Measurements from ENCODE around the gene DNAJC17. TPM values are rescaled to one million over a fixed set of nuclear protein-coding genes. Genes with fewer than 3 reads are reported as not detected.

The DNAJC17 gene
- total and polyA plus RNA-seq, 2 of the 13 experiments (the other 11 are each of a cell fraction or from before 2014, with no cell fraction given): 22.2 to 26.5 TPM

DNA sequence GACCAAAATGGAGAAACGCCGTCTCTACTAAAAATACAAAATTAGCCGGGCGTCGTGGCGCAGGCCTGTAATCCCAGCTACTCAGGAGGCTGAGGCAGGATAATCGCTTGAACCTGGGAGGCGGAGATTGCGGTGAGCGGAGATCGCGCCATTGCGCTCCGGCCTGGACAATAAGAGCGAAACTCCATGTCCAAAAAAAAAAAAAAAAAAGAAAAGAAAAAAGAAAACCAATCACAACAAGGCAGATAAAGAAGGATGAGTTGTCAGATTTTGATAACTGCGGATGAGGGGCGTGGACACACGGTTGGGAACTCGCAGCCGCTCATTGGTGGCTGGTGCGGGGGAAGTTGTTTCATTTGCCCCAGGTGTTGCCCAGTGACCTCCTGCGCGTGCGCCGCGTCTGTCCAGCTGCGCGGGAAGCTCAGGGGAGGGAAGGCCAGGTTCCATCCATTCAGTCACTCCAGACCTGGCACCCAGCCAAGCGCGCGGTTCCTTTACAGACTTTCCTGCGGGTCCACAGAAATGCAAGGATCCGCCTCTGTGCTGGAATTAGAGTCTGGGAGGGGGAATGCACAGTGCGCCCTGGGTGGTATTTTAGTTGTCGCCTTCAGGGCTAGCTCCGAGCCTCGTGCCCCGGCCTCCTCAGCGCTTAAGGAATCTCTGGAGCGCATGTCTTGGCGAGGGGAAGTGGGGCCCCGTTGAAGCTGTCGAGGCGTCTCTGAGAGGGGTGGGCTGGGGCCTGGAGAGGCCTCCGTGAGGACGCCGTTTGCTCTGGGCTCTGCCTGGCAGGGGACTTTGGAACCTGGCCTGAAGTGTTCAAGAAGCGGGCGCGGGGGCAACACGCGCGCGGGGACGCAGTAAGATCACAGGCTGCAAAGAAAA lies 44.1 kb downstream of the DNAJC17 start (continued):
- TF ChIP-seq, protein P1, sequence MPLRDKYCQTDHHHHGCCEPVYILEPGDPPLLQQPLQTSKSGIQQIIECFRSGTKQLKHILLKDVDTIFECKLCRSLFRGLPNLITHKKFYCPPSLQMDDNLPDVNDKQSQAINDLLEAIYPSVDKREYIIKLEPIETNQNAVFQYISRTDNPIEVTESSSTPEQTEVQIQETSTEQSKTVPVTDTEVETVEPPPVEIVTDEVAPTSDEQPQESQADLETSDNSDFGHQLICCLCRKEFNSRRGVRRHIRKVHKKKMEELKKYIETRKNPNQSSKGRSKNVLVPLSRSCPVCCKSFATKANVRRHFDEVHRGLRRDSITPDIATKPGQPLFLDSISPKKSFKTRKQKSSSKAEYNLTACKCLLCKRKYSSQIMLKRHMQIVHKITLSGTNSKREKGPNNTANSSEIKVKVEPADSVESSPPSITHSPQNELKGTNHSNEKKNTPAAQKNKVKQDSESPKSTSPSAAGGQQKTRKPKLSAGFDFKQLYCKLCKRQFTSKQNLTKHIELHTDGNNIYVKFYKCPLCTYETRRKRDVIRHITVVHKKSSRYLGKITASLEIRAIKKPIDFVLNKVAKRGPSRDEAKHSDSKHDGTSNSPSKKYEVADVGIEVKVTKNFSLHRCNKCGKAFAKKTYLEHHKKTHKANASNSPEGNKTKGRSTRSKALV (CRISPR knock-in tag; IDR thresholded peaks at IDR 0.05): no peak; the same call in 1 of the 2 replicates
- TF ChIP-seq ZNF672 (CRISPR knock-in tag; IDR thresholded peaks at IDR 0.05) (no peak), ZNF121 (CRISPR knock-in tag; IDR thresholded peaks at IDR 0.05) (no peak), ZBTB21 (CRISPR knock-in tag; IDR thresholded peaks at IDR 0.05) (no peak), ZNF558 (CRISPR knock-in tag; IDR thresholded peaks at IDR 0.05; ENCODE audit: borderline replicate concordance) (peak; percentile 4; the same call in 1 of the 2 replicates), GLI4 (CRISPR knock-in tag; IDR thresholded peaks at IDR 0.05; ENCODE audit: borderline replicate concordance) (no peak; the same call in 1 of the 2 replicates), CCDC6 (CRISPR knock-in tag; IDR thresholded peaks at IDR 0.05) (peak; percentile 55), ASH2L (IDR thresholded peaks at IDR 0.05; ENCODE audit: insufficient read length, low read depth, low read length) (no peak), ZNF598 (CRISPR knock-in tag; IDR thresholded peaks at IDR 0.05; ENCODE audit: borderline replicate concordance) (peak; percentile 63; the same call in 1 of the 2 replicates), ZNF501 (CRISPR knock-in tag; IDR thresholded peaks at IDR 0.05) (peak; percentile 14; the same call in 1 of the 2 replicates), KLF15 (CRISPR knock-in tag; IDR thresholded peaks at IDR 0.05; ENCODE audit: borderline replicate concordance) (peak; percentile 61; the same call in 1 of the 2 replicates), HNF4G (IDR thresholded peaks at IDR 0.05; ENCODE audit: borderline replicate concordance, low read depth, low read length) (no peak), HNF4G (CRISPR knock-in tag; IDR thresholded peaks at IDR 0.05; ENCODE audit: borderline replicate concordance, low read depth) (peak; percentile 81; the same call in 1 of the 2 replicates), MIER2 (CRISPR knock-in tag; IDR thresholded peaks at IDR 0.05) (no peak), ATF1 (CRISPR knock-in tag; IDR thresholded peaks at IDR 0.05) (no peak), ZNF3 (CRISPR knock-in tag; IDR thresholded peaks at IDR 0.05) (no peak), SMARCE1 (IDR thresholded peaks at IDR 0.05; ENCODE audit: borderline replicate concordance) (no peak), TAF15 (IDR thresholded peaks at IDR 0.05; ENCODE audit: low read depth, low read length, poor library complexity, severe bottlenecking) (no peak), MEF2D (CRISPR knock-in tag; IDR thresholded peaks at IDR 0.05) (peak; percentile 87), ZNF234 (CRISPR knock-in tag; conservative IDR thresholded peaks at IDR 0.05) (no peak; the same call in 1 of the 2 replicates), FLYWCH1 (CRISPR knock-in tag; IDR thresholded peaks at IDR 0.05) (peak; percentile 93; the same call in 1 of the 2 replicates), POLR2A (IDR thresholded peaks at IDR 0.05; ENCODE audit: insufficient read depth in 1 of 2, low read depth in 2 of 2, low read length in 2 of 2) (no peak), GABPB1 (CRISPR knock-in tag; IDR thresholded peaks at IDR 0.05) (no peak; the same call in 1 of the 2 replicates)
- TF ChIP-seq, protein P2, sequence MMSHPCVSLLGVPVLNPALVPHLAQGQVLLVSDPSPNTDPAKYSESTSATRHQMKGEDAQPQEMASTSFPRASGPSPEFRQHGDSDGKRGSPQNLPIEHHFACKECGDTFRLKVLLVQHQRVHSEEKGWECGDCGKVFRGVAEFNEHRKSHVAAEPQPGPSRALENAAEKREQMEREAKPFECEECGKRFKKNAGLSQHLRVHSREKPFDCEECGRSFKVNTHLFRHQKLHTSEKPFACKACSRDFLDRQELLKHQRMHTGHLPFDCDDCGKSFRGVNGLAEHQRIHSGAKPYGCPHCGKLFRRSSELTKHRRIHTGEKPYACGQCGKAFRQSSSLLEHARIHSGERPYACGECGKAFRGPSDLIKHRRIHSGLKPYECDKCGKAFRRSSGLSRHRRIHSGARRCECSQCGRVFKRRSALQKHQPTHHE (CRISPR knock-in tag; IDR thresholded peaks at IDR 0.05; ENCODE audit: borderline replicate concordance): 0 out of 2 replicates have a peak, but pooled peaks have one; percentile 15

Measured in HepG2 (cell line).